ENCODE results near the gene PWP1.

DNA sequence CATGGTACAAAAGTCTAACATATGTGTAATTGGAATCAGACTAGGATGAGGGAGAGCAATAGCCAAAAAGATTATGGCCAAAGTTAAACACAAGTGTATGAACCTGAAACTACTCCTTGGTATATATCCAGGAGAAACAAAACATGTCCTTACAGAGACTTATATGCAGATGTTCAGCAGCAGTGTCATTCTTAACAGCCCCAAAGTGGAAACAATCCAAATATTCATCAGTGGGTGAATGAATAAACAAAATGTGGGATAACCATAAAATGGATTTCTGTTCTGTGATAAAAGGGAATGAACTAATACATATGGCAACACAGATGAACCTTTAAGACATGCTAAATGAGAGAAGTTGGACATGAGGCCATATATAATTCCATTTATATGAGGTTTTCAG is 30.2 kb downstream of the PWP1 start:
- TF ChIP-seq, protein P1, sequence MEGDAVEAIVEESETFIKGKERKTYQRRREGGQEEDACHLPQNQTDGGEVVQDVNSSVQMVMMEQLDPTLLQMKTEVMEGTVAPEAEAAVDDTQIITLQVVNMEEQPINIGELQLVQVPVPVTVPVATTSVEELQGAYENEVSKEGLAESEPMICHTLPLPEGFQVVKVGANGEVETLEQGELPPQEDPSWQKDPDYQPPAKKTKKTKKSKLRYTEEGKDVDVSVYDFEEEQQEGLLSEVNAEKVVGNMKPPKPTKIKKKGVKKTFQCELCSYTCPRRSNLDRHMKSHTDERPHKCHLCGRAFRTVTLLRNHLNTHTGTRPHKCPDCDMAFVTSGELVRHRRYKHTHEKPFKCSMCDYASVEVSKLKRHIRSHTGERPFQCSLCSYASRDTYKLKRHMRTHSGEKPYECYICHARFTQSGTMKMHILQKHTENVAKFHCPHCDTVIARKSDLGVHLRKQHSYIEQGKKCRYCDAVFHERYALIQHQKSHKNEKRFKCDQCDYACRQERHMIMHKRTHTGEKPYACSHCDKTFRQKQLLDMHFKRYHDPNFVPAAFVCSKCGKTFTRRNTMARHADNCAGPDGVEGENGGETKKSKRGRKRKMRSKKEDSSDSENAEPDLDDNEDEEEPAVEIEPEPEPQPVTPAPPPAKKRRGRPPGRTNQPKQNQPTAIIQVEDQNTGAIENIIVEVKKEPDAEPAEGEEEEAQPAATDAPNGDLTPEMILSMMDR (IDR thresholded peaks at IDR 0.05): no peak
- no peak for TF ChIP-seq POLR2A (IDR thresholded peaks at IDR 0.05)
